Body of pancreas (tissue), 4 donors: ENCODE data around the gene HHAT.

Experiments
- CTCF ChIP-seq, 7 experiments: fragments of 450-650 bp in 4 of 7; fragments of 200-600 bp in 3 of 7; sonication (generic) in 3 of 7; IDR thresholded peaks; one replicate each; pipeline ENCODE4 v1.5.1; 2016 to 2019; ENCODE audit warnings: antibody characterized with exemption in 7 of 7
- POLR2A ChIP-seq, 3 donors: fragments of 450-650 bp; IDR thresholded peaks; one replicate each; pipeline ENCODE4 v1.6.1; 2016; ENCODE audit warnings: antibody characterized with exemption in 3 of 3, mild to moderate bottlenecking in 2 of 3

- TF ChIP-seq CTCF (IDR thresholded peaks at IDR 0.05) (no peak), POLR2A (IDR thresholded peaks at IDR 0.05) (no peak)
These were observed 312.9 kb downstream of the HHAT start for GRCh38 chr1:210641582-210641981.
